Stomach smooth muscle (tissue), 2 donors: ENCODE data around the gene ING2.
A peak's percentile ranks its signal among the peaks of the same experiment; 100 is the strongest.

ENCODE experiments used
- H3K27ac ChIP-seq: one replicate; pipeline ENCODE4 v1.7.0; 2013; ENCODE audit warnings: mild to moderate bottlenecking, low read length, inconsistent platforms
- H3K27me3 ChIP-seq, 2 donors: one replicate each; pipeline ENCODE4 v1.7.0; 2013; ENCODE audit warnings: low read length in 2 of 2; ENCODE audit not compliant: insufficient read depth in 2 of 2, control insufficient read depth in 1 of 2
- H3K36me3 ChIP-seq, 2 donors: one replicate each; pipeline ENCODE4 v1.7.0; 2013; ENCODE audit warnings: low read length in 2 of 2; ENCODE audit not compliant: control insufficient read depth in 2 of 2, insufficient read depth in 2 of 2
- H3K4me1 ChIP-seq: one replicate; pipeline ENCODE4 v1.7.0; 2013; ENCODE audit warnings: low read length; ENCODE audit not compliant: control insufficient read depth, insufficient read depth
- H3K4me3 ChIP-seq, 2 donors: one replicate each; pipeline ENCODE4 v1.7.0; 2013; ENCODE audit warnings: low read length in 2 of 2
- H3K9ac ChIP-seq, 2 donors: one replicate each; pipeline ENCODE4 v1.7.0; 2013; ENCODE audit warnings: low read length in 2 of 2, mild to moderate bottlenecking in 1 of 2
- H3K9me3 ChIP-seq, 2 donors: one replicate each; pipeline ENCODE4 v1.7.0; 2013; ENCODE audit warnings: low read length in 2 of 2; ENCODE audit not compliant: control insufficient read depth in 2 of 2
- donor health status: healthy.
- donor health status: Pancreatic carcinoma.

ING2 gene

DNA sequence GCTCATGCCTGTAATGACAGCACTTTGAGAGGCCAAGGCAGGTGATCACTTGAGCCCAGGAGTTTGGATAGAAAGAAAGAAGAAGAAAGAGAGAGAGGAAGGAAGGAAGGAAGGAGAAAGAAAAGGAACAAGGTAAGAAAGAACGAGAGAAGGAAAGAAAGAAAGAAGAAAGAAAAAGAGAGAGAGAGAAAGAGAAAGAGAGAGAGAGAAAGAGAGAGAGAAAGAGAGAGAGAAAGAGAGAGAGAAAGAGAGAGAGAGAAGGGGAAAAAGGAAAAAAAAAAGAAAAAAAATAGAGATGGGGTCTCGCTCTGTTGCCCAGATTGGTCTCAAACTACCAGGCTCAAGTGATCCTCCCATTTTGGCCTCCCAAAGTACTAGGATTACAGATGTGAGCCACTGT, 22.5 kb downstream of the ING2 start:
- Histone ChIP-seq H3K4me3 (no peak overlapping the region), H3K27ac (no peak overlapping the region), H3K9me3 (no peaks in the 10 kb centered on the region), H3K4me1 (no peaks in the 10 kb centered on the region), H3K27me3 (peaks cover 0 to 2% of the 10 kb centered on the region in 2 donors), H3K36me3 (no peaks in the 10 kb centered on the region), H3K9ac (no peak overlapping the region)

DNA sequence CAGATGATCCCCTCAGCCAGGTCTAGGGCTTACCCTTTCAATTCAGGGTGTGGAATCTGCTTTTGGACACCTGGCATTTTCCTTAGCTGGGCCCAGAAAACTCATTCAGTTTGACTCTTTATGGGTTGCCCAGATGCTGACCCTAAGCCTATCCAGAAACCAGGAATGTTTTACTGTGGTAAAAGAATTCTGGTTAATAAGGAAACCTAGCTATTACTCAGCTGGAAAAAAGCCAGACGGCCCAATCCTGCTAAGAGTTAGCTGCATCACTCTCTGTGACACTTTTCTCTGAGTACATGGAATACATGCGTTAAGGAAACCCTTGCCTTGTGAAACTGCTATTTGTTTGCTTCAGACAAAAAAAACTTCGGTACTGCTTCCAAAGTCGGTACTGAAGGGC, 28.0 kb downstream of the ING2 start:
- Histone ChIP-seq H3K27ac (no peak overlapping the region), H3K4me1 (no peaks in the 10 kb centered on the region), H3K9ac (no peak overlapping the region), H3K36me3 (no peaks in the 10 kb centered on the region), H3K9me3 (no peaks in the 10 kb centered on the region), H3K4me3 (no peak overlapping the region), H3K27me3 (peaks cover 2 to 4% of the 10 kb centered on the region in 2 donors)

DNA sequence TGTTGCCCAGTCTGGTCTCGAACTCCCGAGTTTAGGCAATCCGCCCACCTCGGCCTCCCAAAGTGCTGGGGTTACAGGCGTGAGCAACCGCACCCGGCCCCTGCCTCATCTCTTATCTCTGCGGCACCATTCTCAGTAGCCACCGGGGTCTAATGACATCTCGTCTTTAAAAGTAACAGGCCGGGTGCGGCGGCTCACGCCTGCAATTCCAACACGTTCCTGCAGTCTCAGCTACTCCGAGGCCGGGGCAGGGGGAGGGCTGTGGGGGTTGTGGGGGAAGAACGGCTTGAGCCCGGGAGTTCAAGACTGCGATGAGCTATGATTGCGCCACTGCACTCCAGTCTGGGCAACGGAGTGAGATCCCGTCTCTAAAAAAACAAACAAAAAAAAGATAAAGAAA, 28.8 kb downstream of the ING2 start:
- no peaks in the 10 kb centered on the region for H3K9me3 ChIP-seq
- no peak overlapping the region for H3K27ac ChIP-seq
- no peak overlapping the region for H3K9ac ChIP-seq
- peaks cover 2 to 4% of the 10 kb centered on the region in 2 donors for H3K27me3 ChIP-seq
- no peaks in the 10 kb centered on the region for H3K4me1 ChIP-seq
- H3K4me3 ChIP-seq = no peak overlapping the region
- no peaks in the 10 kb centered on the region for H3K36me3 ChIP-seq

DNA sequence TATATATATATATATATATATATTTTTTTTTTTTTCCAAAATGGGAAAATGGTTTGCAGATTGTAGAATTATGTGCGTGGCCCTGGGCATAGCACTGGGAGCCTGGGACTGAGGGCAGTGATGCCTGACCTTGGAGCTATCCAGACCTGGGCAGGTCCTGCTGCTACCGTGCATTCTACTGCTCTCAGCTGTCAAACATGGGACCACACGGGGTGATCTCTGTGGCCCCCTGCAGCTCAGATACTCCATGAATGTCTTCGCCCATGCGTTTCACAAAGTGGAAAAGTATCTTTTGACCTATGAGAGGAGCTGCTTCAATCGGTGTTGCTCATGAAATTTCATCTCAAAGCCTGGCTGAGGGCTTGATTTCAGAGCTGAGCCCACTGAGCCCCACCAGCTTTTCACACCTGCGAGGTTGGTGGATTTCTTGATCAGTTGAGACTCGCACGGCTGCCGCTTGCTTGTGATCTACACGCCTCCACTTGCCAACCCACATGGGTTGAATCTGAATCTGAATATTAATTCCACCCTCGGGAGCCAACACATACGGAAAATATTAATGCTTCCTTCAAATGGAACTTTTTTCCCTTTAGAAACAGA, 35.7 kb downstream of the ING2 start:
- Histone ChIP-seq H3K4me3 (no peak overlapping the region), H3K9me3 (peaks cover 0 to 6% of the 10 kb centered on the region in 2 donors), H3K27ac (no peak overlapping the region), H3K4me1 (peaks cover 13% of the 10 kb centered on the region), H3K9ac (no peak overlapping the region), H3K27me3 (no peaks in the 10 kb centered on the region), H3K36me3 (no peaks in the 10 kb centered on the region)

DNA sequence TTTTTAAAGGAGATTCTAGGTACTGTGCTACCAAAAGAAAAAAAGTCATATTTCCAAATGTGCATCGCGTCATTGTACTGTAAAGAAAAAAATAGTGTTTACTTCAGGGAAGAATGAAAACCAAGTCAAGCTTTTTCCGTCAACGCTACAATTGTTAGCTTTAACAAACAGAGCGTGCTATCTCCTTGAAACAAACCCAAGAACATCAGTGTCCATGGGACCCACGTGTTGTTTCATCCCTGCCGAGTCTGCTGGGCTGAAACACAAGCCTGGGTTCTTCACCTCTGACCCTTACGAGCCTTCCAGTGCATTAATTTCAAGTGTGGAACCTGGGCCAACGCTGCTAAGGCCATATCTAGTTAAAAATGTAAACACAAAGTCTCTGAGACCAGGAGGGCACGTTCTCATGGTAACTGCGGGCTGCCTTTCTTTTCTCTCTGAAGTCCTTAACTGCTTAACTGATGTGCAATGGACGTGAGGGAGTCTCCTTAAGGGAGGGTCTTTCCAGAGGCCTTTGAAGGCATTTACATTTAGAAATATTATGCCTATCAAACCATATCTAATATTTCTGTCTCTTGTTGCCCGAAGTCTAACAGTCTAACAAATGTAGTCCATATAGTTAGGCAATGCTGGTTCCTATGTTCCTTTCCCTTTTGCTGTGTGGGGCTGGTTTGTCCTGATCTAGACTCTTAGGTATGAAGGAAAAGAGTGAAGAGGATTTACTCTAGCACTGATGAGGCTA, 36.3 kb downstream of the ING2 start:
- Histone ChIP-seq H3K9me3 (peaks cover 0 to 6% of the 10 kb centered on the region in 2 donors), H3K4me3 (peak overlapping the region in 1 of 2 donors; percentile 47), H3K27ac (no peak overlapping the region), H3K4me1 (peaks cover 13% of the 10 kb centered on the region), H3K27me3 (no peaks in the 10 kb centered on the region), H3K36me3 (no peaks in the 10 kb centered on the region), H3K9ac (no peak overlapping the region)

DNA sequence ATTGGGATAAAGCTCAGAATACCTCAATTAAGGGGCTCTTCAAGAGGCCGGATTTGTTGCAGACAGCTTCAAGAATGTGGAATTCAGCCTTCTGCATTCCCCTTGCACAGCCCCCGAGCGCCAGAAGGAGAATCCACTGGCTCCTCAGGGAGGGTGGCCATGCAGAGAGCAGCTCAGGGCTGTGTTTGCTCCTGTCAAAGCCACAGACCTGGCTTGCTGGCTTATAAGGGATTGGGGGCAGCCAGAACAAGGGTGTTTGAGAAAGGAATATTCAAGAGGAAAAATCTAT, 36.8 kb downstream of the ING2 start:
- Histone ChIP-seq H3K4me3 (no peak overlapping the region), H3K9me3 (peaks cover 0 to 6% of the 10 kb centered on the region in 2 donors), H3K27me3 (no peaks in the 10 kb centered on the region), H3K9ac (no peak overlapping the region), H3K4me1 (peaks cover 13% of the 10 kb centered on the region), H3K36me3 (no peaks in the 10 kb centered on the region), H3K27ac (no peak overlapping the region)

DNA sequence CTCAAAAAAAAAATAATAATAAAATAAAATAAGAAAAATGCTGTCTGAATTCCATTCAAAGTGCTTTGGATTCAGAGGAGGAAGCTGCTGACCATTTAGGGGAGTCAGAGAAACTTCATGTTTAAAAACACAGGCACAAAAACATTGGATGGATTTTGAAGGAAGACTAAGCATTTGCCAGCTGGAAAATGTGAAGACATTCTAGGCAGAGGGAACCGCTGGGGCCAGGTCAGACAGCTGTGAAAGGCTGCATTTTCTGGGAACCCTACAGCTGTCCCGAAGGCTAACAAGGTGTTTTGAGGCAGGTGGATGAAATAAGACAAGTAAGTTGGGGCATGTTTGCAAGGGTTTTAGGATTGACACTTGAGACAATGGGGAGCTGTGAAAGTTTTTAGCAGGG, 38.6 kb downstream of the ING2 start:
- H3K9ac ChIP-seq = no peak overlapping the region
- H3K27me3 ChIP-seq = no peaks in the 10 kb centered on the region
- no peak overlapping the region for H3K27ac ChIP-seq
- H3K4me3 ChIP-seq = no peak overlapping the region
- peaks cover 13% of the 10 kb centered on the region for H3K4me1 ChIP-seq
- no peaks in the 10 kb centered on the region for H3K36me3 ChIP-seq
- peaks cover 0 to 6% of the 10 kb centered on the region in 2 donors for H3K9me3 ChIP-seq

DNA sequence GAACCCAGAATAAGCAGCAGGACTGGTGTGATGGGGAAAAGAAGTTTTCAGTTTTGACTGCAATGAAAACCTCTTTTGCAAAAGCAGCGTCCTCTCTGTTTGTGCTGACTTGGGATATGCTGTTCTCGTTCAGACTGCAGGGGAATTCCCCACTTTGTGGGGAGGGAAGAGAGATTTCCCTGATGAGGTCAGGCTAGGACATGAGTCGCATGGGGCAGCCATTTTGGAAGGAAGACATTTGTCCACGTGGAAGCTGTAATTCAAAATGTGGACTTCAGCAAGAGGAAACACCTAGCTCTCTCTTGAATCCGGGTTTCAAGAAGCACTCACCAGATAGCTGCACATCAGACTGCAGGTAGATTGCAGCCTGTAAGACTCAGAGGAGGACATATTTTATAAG, 39.3 kb downstream of the ING2 start:
- no peaks in the 10 kb centered on the region for H3K27me3 ChIP-seq
- H3K27ac ChIP-seq = no peak overlapping the region

DNA sequence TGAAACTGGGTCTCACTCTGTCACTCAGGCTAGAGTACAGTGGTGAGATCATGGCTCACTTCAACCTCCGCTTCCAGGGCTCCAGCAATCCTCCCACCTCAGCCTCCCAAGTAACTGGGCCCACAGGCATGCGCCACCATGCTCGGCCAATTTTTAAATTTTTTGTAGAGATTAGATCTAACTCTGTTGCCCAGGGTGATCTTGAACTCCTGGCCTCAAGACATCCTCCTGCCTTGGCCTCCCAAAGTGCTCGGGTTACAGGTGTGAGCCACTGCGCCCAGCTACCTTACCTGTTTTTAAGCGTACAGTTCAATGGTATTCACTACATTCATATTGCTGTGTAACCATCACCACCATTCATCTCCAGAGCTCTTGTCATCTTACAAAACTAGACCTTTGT, 41.5 kb downstream of the ING2 start:
- peaks cover 0 to 6% of the 10 kb centered on the region in 2 donors for H3K9me3 ChIP-seq
- no peaks in the 10 kb centered on the region for H3K36me3 ChIP-seq
- no peak overlapping the region for H3K9ac ChIP-seq

More for the DNA sequence above, 39.3 kb downstream of the ING2 start:
- Histone ChIP-seq H3K36me3 (no peaks in the 10 kb centered on the region), H3K9me3 (peaks cover 0 to 6% of the 10 kb centered on the region in 2 donors), H3K4me3 (no peak overlapping the region), H3K4me1 (peaks cover 13% of the 10 kb centered on the region), H3K9ac (no peak overlapping the region)

DNA sequence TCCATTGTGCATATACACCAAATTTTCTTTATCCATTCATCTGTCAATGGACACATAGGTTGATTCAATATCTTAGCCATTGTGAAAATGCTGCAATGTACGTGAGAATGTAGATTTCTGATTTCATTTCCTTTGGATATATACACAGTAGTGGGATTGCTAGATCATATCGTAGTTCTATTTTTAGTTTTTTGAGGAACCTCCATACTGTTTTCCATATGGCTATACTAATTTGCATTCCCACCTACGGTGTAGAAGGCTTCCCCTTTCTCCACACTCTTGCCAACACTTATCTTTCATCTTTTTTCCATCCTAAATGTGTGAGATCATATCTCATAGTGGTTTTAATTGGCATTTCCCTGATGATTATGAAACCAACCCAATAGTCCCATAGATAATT, 43.4 kb downstream of the ING2 start:
- Histone ChIP-seq H3K27ac (no peak overlapping the region), H3K4me1 (no peaks in the 10 kb centered on the region), H3K9ac (no peak overlapping the region), H3K36me3 (no peaks in the 10 kb centered on the region), H3K27me3 (peaks cover 0 to 8% of the 10 kb centered on the region in 2 donors), H3K4me3 (no peak overlapping the region), H3K9me3 (peaks cover 0 to 6% of the 10 kb centered on the region in 2 donors)

More for the DNA sequence above, 41.5 kb downstream of the ING2 start:
- peaks cover 4% of the 10 kb centered on the region for H3K4me1 ChIP-seq
- H3K27ac ChIP-seq = no peak overlapping the region
- H3K4me3 ChIP-seq = no peak overlapping the region
- H3K27me3 ChIP-seq = peaks cover 0 to 5% of the 10 kb centered on the region in 2 donors
